ENCODE data around the gene MAFG. TPM values are rescaled to one million over a fixed set of nuclear protein-coding genes. Genes with fewer than 3 reads are reported as not detected.

MAFG gene
- total RNA-seq, 1 experiment from 2014 or later: 73.1 TPM

- DNase-seq (ENCODE audit: low read depth, low spot score): no peak
- in situ Hi-C loops (cut with HindIII; ENCODE audit: low pct_unique_long_range_greater_than_20kb, low sequenced_read_pairs): no loop called here
Observed at GRCh38 chr17:81889602-81890001, 37.9 kb downstream of the MAFG start.

- DNase-seq (ENCODE audit: low read depth, low spot score): no peak
- in situ Hi-C loops (cut with HindIII; ENCODE audit: low pct_unique_long_range_greater_than_20kb, low sequenced_read_pairs): no loop called here
Observed at GRCh38 chr17:81888988-81889595, 38.4 kb downstream of the MAFG start.

GRCh38 chr17:81888105-81888987 lies 39.2 kb downstream of the MAFG start:
- in situ Hi-C loops (cut with HindIII; ENCODE audit: low pct_unique_long_range_greater_than_20kb, low sequenced_read_pairs): no loop called here
- DNase-seq (ENCODE audit: low read depth, low spot score): no peak

- DNase-seq (ENCODE audit: low read depth, low spot score): no peak
- in situ Hi-C loops (cut with HindIII; ENCODE audit: low pct_unique_long_range_greater_than_20kb, low sequenced_read_pairs): no loop called here
Observed at GRCh38 chr17:81885869-81886548, 41.5 kb downstream of the MAFG start.

- in situ Hi-C loops (cut with HindIII; ENCODE audit: low pct_unique_long_range_greater_than_20kb, low sequenced_read_pairs): no loop called here
Observed at GRCh38 chr17:81885454-81885853, 42.1 kb downstream of the MAFG start.

GRCh38 chr17:81884968-81885367 lies 42.6 kb downstream of the MAFG start:
- no peak for DNase-seq (ENCODE audit: low read depth, low spot score)
- in situ Hi-C loops (cut with HindIII; ENCODE audit: low pct_unique_long_range_greater_than_20kb, low sequenced_read_pairs): no loop called here

More at GRCh38 chr17:81885454-81885853, 42.1 kb downstream of the MAFG start:
- DNase-seq (ENCODE audit: low read depth, low spot score): no peak

- in situ Hi-C loops (cut with HindIII; ENCODE audit: low pct_unique_long_range_greater_than_20kb, low sequenced_read_pairs): no loop called here
- DNase-seq (ENCODE audit: low read depth, low spot score): peak; percentile 37
Observed at GRCh38 chr17:81884520-81884919, 43.0 kb downstream of the MAFG start.

- in situ Hi-C loops (cut with HindIII; ENCODE audit: low pct_unique_long_range_greater_than_20kb, low sequenced_read_pairs): no loop called here
- no peak for DNase-seq (ENCODE audit: low read depth, low spot score)
Observed at GRCh38 chr17:81879121-81879520, 48.4 kb downstream of the MAFG start.

- in situ Hi-C loops (cut with HindIII; ENCODE audit: low pct_unique_long_range_greater_than_20kb, low sequenced_read_pairs): no loop called here
- no peak for DNase-seq (ENCODE audit: low read depth, low spot score)
Observed at GRCh38 chr17:81878294-81878693, 49.2 kb downstream of the MAFG start.

- in situ Hi-C loops (cut with HindIII; ENCODE audit: low pct_unique_long_range_greater_than_20kb, low sequenced_read_pairs): no loop called here
- DNase-seq (ENCODE audit: low read depth, low spot score): no peak
Observed at GRCh38 chr17:81877569-81877968, 50.0 kb downstream of the MAFG start.

- in situ Hi-C loops (cut with HindIII; ENCODE audit: low pct_unique_long_range_greater_than_20kb, low sequenced_read_pairs): no loop called here
Observed at GRCh38 chr17:81871387-81872230, 55.9 kb downstream of the MAFG start.

GRCh38 chr17:81870981-81871386 lies 56.6 kb downstream of the MAFG start, which contains the start of gene ARHGDIA:
Gene ARHGDIA, minus strand, starts transcription at chr17:81871337. Its CDS starts 1,407 bp downstream, at chr17:81869930.
- in situ Hi-C loops (cut with HindIII; ENCODE audit: low pct_unique_long_range_greater_than_20kb, low sequenced_read_pairs): no loop called here
- no peak for DNase-seq (ENCODE audit: low read depth, low spot score)

More at GRCh38 chr17:81871387-81872230, 55.9 kb downstream of the MAFG start:
- peak; percentile 95 for DNase-seq (ENCODE audit: low read depth, low spot score)

GRCh38 chr17:81870131-81870980 lies 57.2 kb downstream of the MAFG start:
- peak; percentile 59 for DNase-seq (ENCODE audit: low read depth, low spot score)
- in situ Hi-C loops (cut with HindIII; ENCODE audit: low pct_unique_long_range_greater_than_20kb, low sequenced_read_pairs): no loop called here

- DNase-seq (ENCODE audit: low read depth, low spot score): peak; percentile 62
Observed at GRCh38 chr17:81869221-81870130, 58.1 kb downstream of the MAFG start.

GRCh38 chr17:81868674-81869220 lies 58.8 kb downstream of the MAFG start:
- in situ Hi-C loops (cut with HindIII; ENCODE audit: low pct_unique_long_range_greater_than_20kb, low sequenced_read_pairs): no loop called here

More at GRCh38 chr17:81869221-81870130, 58.1 kb downstream of the MAFG start:
- in situ Hi-C loops (cut with HindIII; ENCODE audit: low pct_unique_long_range_greater_than_20kb, low sequenced_read_pairs): no loop called here

More at GRCh38 chr17:81868674-81869220, 58.8 kb downstream of the MAFG start:
- peak; percentile 74 for DNase-seq (ENCODE audit: low read depth, low spot score)

Data from SK-MEL-5 (cell line).